IMR-90 (cell line): Measurements from ENCODE around the gene FBLIM1. TPM values are rescaled to one million over a fixed set of nuclear protein-coding genes. Genes with fewer than 3 reads are reported as not detected.

Experiments
- ATAC-seq: fragments of 200-7000 bp; cut with Tn5 transposase; 2 replicates; pipeline ENCODE4 v1.9.1; 2020; ENCODE audit warnings: low read depth, mild to moderate bottlenecking, moderate library complexity
- BruUV-seq: library from RNA; stranded (reverse); fragments of 400-500 nt; replicated peaks from 2 replicates; lab custom pipeline; 2021; lab: Mats Ljungman, UMichigan
- CTCF ChIA-PET: fragments of 300-600 bp; formaldehyde crosslinking; extraction: SDS; loops from one replicate; lab custom pipeline; 2021; ENCODE audit warnings: antibody characterized with exemption; lab: Yijun Ruan, JAX
- POLR2A ChIA-PET: fragments of 300-600 bp; sonication (Branson Sonifier 250); formaldehyde crosslinking; loops from one replicate; lab custom pipeline; 2022; ENCODE audit warnings: antibody characterized with exemption; ENCODE audit not compliant: unreplicated experiment; lab: Charles Lee
- DNase-seq: peaks from one replicate; pipeline ENCODE4 v3.0.0; 2013
- H2AFZ ChIP-seq: replicated peaks from 2 replicates; pipeline ENCODE3; 2013; ENCODE audit warnings: low read length, mild to moderate bottlenecking; ENCODE audit not compliant: poor library complexity
- H2AK5ac ChIP-seq: 2 replicates; pipeline ENCODE4 v1.6.1; 2013; ENCODE audit warnings: low read depth, low read length, inconsistent platforms
- H2AK9ac ChIP-seq: replicated peaks from 2 replicates; pipeline ENCODE3; 2013; ENCODE audit warnings: mild to moderate bottlenecking, low read depth, low read length, moderate library complexity; ENCODE audit not compliant: poor library complexity
- H2BK120ac ChIP-seq: 2 replicates; pipeline ENCODE4 v1.6.1; 2013; ENCODE audit warnings: low read depth, low read length, inconsistent platforms
- H2BK15ac ChIP-seq: 3 replicates; pipeline ENCODE4 v1.6.1; 2013; ENCODE audit warnings: low read depth, low read length, inconsistent platforms
- H2BK20ac ChIP-seq: 2 replicates; pipeline ENCODE4 v1.6.1; 2013; ENCODE audit warnings: low read depth, mild to moderate bottlenecking, inconsistent platforms, low read length, moderate library complexity
- H2BK5ac ChIP-seq: 2 replicates; pipeline ENCODE4 v1.6.1; 2013; ENCODE audit warnings: mild to moderate bottlenecking, low read depth, low read length, inconsistent platforms; ENCODE audit not compliant: poor library complexity, severe bottlenecking
- H3K14ac ChIP-seq: replicated peaks from 2 replicates; pipeline ENCODE4 v1.6.1; 2013; ENCODE audit warnings: low read depth, low read length, inconsistent platforms
- H3K18ac ChIP-seq: 2 replicates; pipeline ENCODE4 v1.6.1; 2013; ENCODE audit warnings: low read depth, low read length, control low read depth
- H3K23ac ChIP-seq: 2 replicates; pipeline ENCODE4 v1.6.1; 2013; ENCODE audit warnings: low read depth, low read length, inconsistent platforms
- H3K27ac ChIP-seq: 2 replicates; pipeline ENCODE4 v1.5.1; 2013; ENCODE audit warnings: mild to moderate bottlenecking, control low read depth, low read length; ENCODE audit not compliant: insufficient read depth
- H3K27me3 ChIP-seq: 2 replicates; pipeline ENCODE4 v1.6.1; 2013; ENCODE audit warnings: low read length; ENCODE audit not compliant: control insufficient read depth, insufficient read depth
- H3K36me3 ChIP-seq: 2 replicates; pipeline ENCODE4 v1.6.1; 2013; ENCODE audit warnings: low read length, mixed read lengths; ENCODE audit not compliant: control insufficient read depth, insufficient read depth
- H3K4ac ChIP-seq: 2 replicates; pipeline ENCODE4 v1.6.1; 2013; ENCODE audit warnings: low read depth, low read length, inconsistent platforms
- H3K4me1 ChIP-seq: 2 replicates; pipeline ENCODE4 v1.6.1; 2013; ENCODE audit warnings: low read length, mixed read lengths; ENCODE audit not compliant: control insufficient read depth, insufficient read depth
- H3K4me2 ChIP-seq: 2 replicates; pipeline ENCODE4 v1.6.1; 2013; ENCODE audit warnings: low read depth, mild to moderate bottlenecking, control low read depth, low read length, moderate library complexity
- H3K4me3 ChIP-seq: 2 replicates; pipeline ENCODE4 v1.5.1; 2013; ENCODE audit warnings: low read depth, mild to moderate bottlenecking, control low read depth, low read length, moderate library complexity; ENCODE audit not compliant: insufficient read depth
- H3K56ac ChIP-seq: 2 replicates; pipeline ENCODE4 v1.6.1; 2013; ENCODE audit warnings: low read length, inconsistent platforms; ENCODE audit not compliant: insufficient read depth; ENCODE audit errors: extremely low read depth
- H3K79me1 ChIP-seq, 2 experiments: 2 replicates each; pipeline ENCODE4 v1.6.1; 2013; ENCODE audit warnings: low read length in 2 of 2, inconsistent platforms in 1 of 2, low read depth in 1 of 2
- H3K9ac ChIP-seq: 2 replicates; pipeline ENCODE4 v1.6.1; 2013; ENCODE audit warnings: low read depth, low read length, control low read depth
- H3K9me1 ChIP-seq: 2 replicates; pipeline ENCODE4 v1.6.1; 2013; ENCODE audit warnings: low read length, inconsistent platforms; ENCODE audit not compliant: insufficient read depth
- H3K9me3 ChIP-seq: 2 replicates; pipeline ENCODE4 v1.6.1; 2013; ENCODE audit warnings: low read length; ENCODE audit not compliant: control insufficient read depth, insufficient read depth
- H4K20me1 ChIP-seq: 2 replicates; pipeline ENCODE4 v1.6.1; 2013; ENCODE audit warnings: low read length, inconsistent platforms; ENCODE audit not compliant: insufficient read depth
- H4K5ac ChIP-seq: 2 replicates; pipeline ENCODE4 v1.6.1; 2013; ENCODE audit warnings: mild to moderate bottlenecking, low read depth, low read length, control low read depth
- H4K8ac ChIP-seq, 2 experiments: 2 replicates each; pipeline ENCODE4 v1.6.1; 2013; ENCODE audit warnings: low read depth in 2 of 2, low read length in 2 of 2, control low read depth in 1 of 2, inconsistent platforms in 1 of 2
- H4K91ac ChIP-seq: 2 replicates; pipeline ENCODE4 v1.6.1; 2013; ENCODE audit warnings: low read depth, low read length, inconsistent platforms; ENCODE audit not compliant: insufficient read depth
- CEBPB ChIP-seq: IDR thresholded peaks from 2 replicates; pipeline ENCODE4 v1.6.1; 2012; ENCODE audit warnings: low read depth, low read length, improper control_type of control experiment
- ELK1 ChIP-seq: fragments of 150-350 bp; IDR thresholded peaks from 2 replicates; pipeline ENCODE4 v1.6.1; 2016; ENCODE audit warnings: low read depth, mild to moderate bottlenecking, low read length, moderate library complexity, borderline replicate concordance
- MAFK ChIP-seq: IDR thresholded peaks from 2 replicates; pipeline ENCODE4 v1.6.1; 2012; ENCODE audit warnings: low read depth, low read length, improper control_type of control experiment
- MAZ ChIP-seq: IDR thresholded peaks from 2 replicates; pipeline ENCODE4 v1.6.1; 2012; ENCODE audit warnings: low read depth, mild to moderate bottlenecking, low read length, improper control_type of control experiment, moderate library complexity, borderline replicate concordance
- MXI1 ChIP-seq: IDR thresholded peaks from 2 replicates; pipeline ENCODE4 v1.6.1; 2012; ENCODE audit warnings: low read depth, mild to moderate bottlenecking, low read length, moderate library complexity, borderline replicate concordance
- NFE2L2 ChIP-seq: fragments of 150-350 bp; IDR thresholded peaks from 2 replicates; pipeline ENCODE4 v1.6.1; 2016; ENCODE audit warnings: low read depth, mild to moderate bottlenecking, low read length
- POLR2A ChIP-seq: IDR thresholded peaks from 2 replicates; pipeline ENCODE4 v1.6.1; 2012; ENCODE audit warnings: mild to moderate bottlenecking, low read depth, low read length
- RFX5 ChIP-seq: IDR thresholded peaks from 2 replicates; pipeline ENCODE4 v1.8.0; 2012; ENCODE audit warnings: low read depth, mild to moderate bottlenecking, low read length, moderate library complexity
- USF2 ChIP-seq: fragments of 150-350 bp; IDR thresholded peaks from 2 replicates; pipeline ENCODE4 v1.6.1; 2017; ENCODE audit warnings: mild to moderate bottlenecking, antibody characterized with exemption, low read length, low read depth
- WGBS, 2 experiments: methylation state at CpG; one replicate each; pipeline versions ENCODE4 v1.1.5 to v1.1.7; 2013; ENCODE audit warnings: missing lambda C conversion rate in 2 of 2; ENCODE audit not compliant: insufficient read length in 1 of 2; ENCODE audit errors: extremely low coverage in 2 of 2; 5-methylcytosine and 5-hydroxymethylcytosine counted together
- dilution Hi-C: fragments of 300-500 bp; cut with HindIII; formaldehyde crosslinking; loops from one replicate; pipeline ENCODE4 v1.14.3; 2018; ENCODE audit warnings: low sequenced_read_pairs; ENCODE audit not compliant: unreplicated experiment
- in situ Hi-C: fragments of 300-500 bp; cut with MboI; formaldehyde crosslinking; loops from 3 replicates; pipeline ENCODE4 v1.14.3; 2019; ENCODE audit warnings: low sequenced_read_pairs, inconsistent platforms, mixed read lengths
- intact Hi-C: fragments of 100-400 bp; cut with micrococcal nuclease; formaldehyde crosslinking; loops from 2 replicates; pipeline ENCODE4 v1.10.0; 2022
- polyA plus RNA-seq, 3 experiments: library from polyadenylated mRNA; depleted of rRNA; stranded (reverse); fragments of >200 nt; gene quantifications; 2 replicates each; pipeline ENCODE4 v1.2.3, GENCODE V29; 2012; ENCODE audit warnings: low replicate concordance in 1 of 3
- total RNA-seq: library from RNA; depleted of rRNA; stranded (reverse); fragments of >200 nt; gene quantifications from 2 replicates; pipeline ENCODE4 v1.2.3, GENCODE V29; 2012

Gene FBLIM1
- total and polyA plus RNA-seq, 2 of the 4 experiments (the other 2 are of a cell fraction), result 52.2 to 140 TPM

GRCh38 chr1:15719381-15720120 lies 39.0 kb upstream of the FBLIM1 start:
- peaks cover 62% of the 10 kb centered on the region for H3K36me3 ChIP-seq
- no peak overlapping the region for H3K14ac ChIP-seq
- no peak overlapping the region for H4K91ac ChIP-seq
- no peak overlapping the region for H2AFZ ChIP-seq
- H2BK5ac ChIP-seq, result no peak overlapping the region
- peaks cover 30 to 43% of the 10 kb centered on the region in 2 experiments for H3K79me1 ChIP-seq
- no peak overlapping the region for H3K4ac ChIP-seq
- H3K18ac ChIP-seq, result no peak overlapping the region
- no peak for DNase-seq
- 100% methylated on average over 1 of the region's 12 CpGs; no CpG with 5 or more reads in 1 of the 2 experiments for WGBS, 2 experiments
- dilution Hi-C loops, result no loop called here
- TF ChIP-seq MAFK (no peak), MXI1 (no peak), CEBPB (no peak), MAZ (no peak), ELK1 (no peak), USF2 (no peak), NFE2L2 (no peak), POLR2A (no peak), RFX5 (no peak)
- H2AK5ac ChIP-seq, result no peak overlapping the region
- H3K9me1 ChIP-seq, result peaks cover 8% of the 10 kb centered on the region
- H4K8ac ChIP-seq, result no peak overlapping the region
- H4K20me1 ChIP-seq, result peaks cover 23% of the 10 kb centered on the region
- H2BK20ac ChIP-seq, result no peak overlapping the region
- H4K5ac ChIP-seq, result no peak overlapping the region
- no peak overlapping the region for H3K4me3 ChIP-seq
- H2BK15ac ChIP-seq, result no peak overlapping the region
- no peak overlapping the region for H3K9ac ChIP-seq
- no peak overlapping the region for H3K23ac ChIP-seq
- in situ Hi-C loops, result no loop called here
- no peak overlapping the region for H3K56ac ChIP-seq
- CTCF ChIA-PET, result no interaction called here
- H2AK9ac ChIP-seq, result no peak overlapping the region
- no peaks in the 10 kb centered on the region for H3K9me3 ChIP-seq
- H3K4me1 ChIP-seq, result peaks cover 5% of the 10 kb centered on the region
- H3K27ac ChIP-seq, result no peak overlapping the region
- no peak overlapping the region for H2BK120ac ChIP-seq
- no peaks in the 10 kb centered on the region for H3K27me3 ChIP-seq
- no peak overlapping the region for H3K4me2 ChIP-seq
- no TSS peak for BruUV-seq
- POLR2A ChIA-PET, result no interaction called here
- ATAC-seq, result no peak
- intact Hi-C loops, result no loop called here
